K562 (cell line): ENCODE results near the gene ARMC8. TPM values are rescaled to one million over a fixed set of nuclear protein-coding genes. Genes with fewer than 3 reads are reported as not detected.
A peak's percentile ranks its signal among the peaks of the same experiment; 100 is the strongest.

Experiments used
- ATAC-seq: fragments of 200-7000 bp; cut with Tn5 transposase; 3 replicates; pipeline ENCODE4 v1.9.1; 2020; ENCODE audit warnings: moderate library complexity
- BruUV-seq: library from RNA; stranded (reverse); fragments of 400-500 nt; replicated peaks from 2 replicates; lab custom pipeline; 2021; lab: Mats Ljungman, UMichigan
- CTCF ChIA-PET: fragments of 300-600 bp; formaldehyde crosslinking; extraction: SDS; loops from one replicate; lab custom pipeline; 2021; ENCODE audit warnings: low intra/inter-chr PET ratio; lab: Yijun Ruan, JAX
- POLR2A ChIA-PET: fragments of 300-600, 350-650 bp; sonication (Branson Sonifier 250); formaldehyde crosslinking; extraction: SDS; loops from one replicate; lab custom pipeline; 2021; ENCODE audit warnings: antibody characterized with exemption, inconsistent platforms; lab: Yijun Ruan, JAX
- DNase-seq, 4 experiments: peaks; one replicate each; pipeline versions ENCODE4 v3.0.0 to v3.0.0-alpha.2; 2011 to 2018; ENCODE audit warnings: low spot score in 3 of 4, mixed read lengths in 3 of 4; ENCODE audit errors: extremely low read depth in 1 of 4
- FAIRE-seq: peaks from 2 replicates; lab custom pipeline; 2011; peaks lifted over from hg19 to GRCh38; lab: Jason Lieb, UNC
- H2AFZ ChIP-seq: 2 replicates; pipeline ENCODE4 v1.6.0; 2011; ENCODE audit warnings: low read depth, low read length, control low read depth, inconsistent platforms
- H3K27ac ChIP-seq: fragments of 200-600 bp; 3 replicates; pipeline ENCODE4 v1.8.0; 2011; ENCODE audit warnings: low read depth, mild to moderate bottlenecking, control low read depth, inconsistent platforms, low read length, moderate library complexity, mixed read lengths; ENCODE audit errors: extremely low read depth
- H3K27me3 ChIP-seq, 2 experiments: fragments of 300-600 bp in 1 of 2; 2 replicates in 1 of 2; 3 replicates in 1 of 2; pipeline versions ENCODE4 v1.6.0 to v1.8.0; 2011; ENCODE audit warnings: inconsistent platforms in 2 of 2, low read length in 2 of 2, mild to moderate bottlenecking in 1 of 2, mixed read lengths in 1 of 2, moderate library complexity in 1 of 2; ENCODE audit not compliant: control insufficient read depth in 2 of 2, insufficient read depth in 2 of 2
- H3K36me3 ChIP-seq: fragments of 300-600 bp; 3 replicates; pipeline ENCODE4 v1.8.0; 2011; ENCODE audit warnings: mild to moderate bottlenecking, low read length, inconsistent platforms; ENCODE audit not compliant: control insufficient read depth, insufficient read depth
- H3K4me1 ChIP-seq, 2 experiments: fragments of 200-600 bp in 1 of 2; replicated peaks in 1 of 2; 2 replicates in 1 of 2; 3 replicates in 1 of 2; pipeline versions ENCODE4 v1.5.1 to v1.8.0; 2011; ENCODE audit warnings: inconsistent platforms in 2 of 2, low read length in 2 of 2, mild to moderate bottlenecking in 1 of 2, mixed read lengths in 1 of 2, moderate library complexity in 1 of 2; ENCODE audit not compliant: control insufficient read depth in 2 of 2, insufficient read depth in 2 of 2
- H3K4me2 ChIP-seq: 2 replicates; pipeline ENCODE4 v1.6.1; 2011; ENCODE audit warnings: low read length, control low read depth, inconsistent platforms, mixed read lengths; ENCODE audit not compliant: insufficient read depth
- H3K4me3 ChIP-seq: fragments of 200-600 bp; sonication (generic), shearing (Covaris generic); 2 replicates; pipeline ENCODE4 v1.5.1; 2016; ENCODE audit warnings: control low read depth, inconsistent platforms
- H3K79me2 ChIP-seq: fragments of 200-600 bp; 3 replicates; pipeline ENCODE4 v1.8.0; 2011; ENCODE audit warnings: low read length, inconsistent platforms; ENCODE audit not compliant: control insufficient read depth, insufficient read depth
- H3K9ac ChIP-seq, 2 experiments: 2 replicates each; pipeline versions ENCODE4 v1.6.0 to v1.6.1; 2011; ENCODE audit warnings: low read depth in 2 of 2, low read length in 2 of 2, control low read depth in 1 of 2, inconsistent platforms in 1 of 2, mild to moderate bottlenecking in 1 of 2, mixed read lengths in 1 of 2; ENCODE audit not compliant: insufficient read depth in 1 of 2
- H3K9me1 ChIP-seq: one replicate; pipeline ENCODE4 v1.6.0; 2011; ENCODE audit warnings: inconsistent platforms, mild to moderate bottlenecking, low read length, moderate library complexity; ENCODE audit not compliant: control insufficient read depth, insufficient read depth
- H3K9me3 ChIP-seq: replicated peaks from 2 replicates; pipeline ENCODE4 v1.5.1; 2011; ENCODE audit warnings: low read depth, low read length, inconsistent platforms; ENCODE audit not compliant: control insufficient read depth, insufficient read depth
- H4K20me1 ChIP-seq: replicated peaks from 2 replicates; pipeline ENCODE4 v1.6.1; 2011; ENCODE audit warnings: low read length, inconsistent platforms, mixed read lengths; ENCODE audit not compliant: control insufficient read depth, insufficient read depth
- CHD4 ChIP-seq: fragments of 200-600 bp; sonication (generic); IDR thresholded peaks from 3 replicates; pipeline ENCODE4 v1.6.1; 2012; ENCODE audit warnings: low read depth, mild to moderate bottlenecking, mixed read lengths, low read length, inconsistent platforms; ENCODE audit not compliant: insufficient read depth, insufficient replicate concordance, poor library complexity, severe bottlenecking
- POLR2B ChIP-seq: fragments of 450-650 bp; IDR thresholded peaks from 2 replicates; pipeline ENCODE4 v1.6.1; 2018; ENCODE audit warnings: low read depth; ENCODE audit not compliant: partially characterized antibody
- RAD21 ChIP-seq, 2 experiments: fragments of 250-450 bp in 1 of 2; fragments of 450-650 bp in 1 of 2; sonication (Bioruptor Pico) in 1 of 2; formaldehyde crosslinking in 1 of 2; IDR thresholded peaks in 1 of 2; conservative IDR thresholded peaks in 1 of 2; 2 replicates each; pipeline versions ENCODE4 v1.4.0 to v1.8.0; 2020 to 2022; ENCODE audit warnings: mild to moderate bottlenecking in 2 of 2, moderate library complexity in 1 of 2
- TGIF2 ChIP-seq: sonication (generic); formaldehyde crosslinking; IDR thresholded peaks from 2 replicates; pipeline ENCODE4 v1.8.1; 2022; ENCODE audit warnings: mild to moderate bottlenecking, missing genetic modification reagents, moderate library complexity
- YBX1 ChIP-seq: fragments of 450-650 bp; IDR thresholded peaks from 2 replicates; pipeline ENCODE4 v1.7.1; 2016; ENCODE audit warnings: mild to moderate bottlenecking
- ZNF354B ChIP-seq: fragments of 250-450 bp; sonication (Bioruptor Pico); IDR thresholded peaks from 2 replicates; pipeline ENCODE4 v1.4.0; 2020
- ZNF830 ChIP-seq: fragments of 250-450 bp; sonication (Bioruptor Pico); IDR thresholded peaks from 2 replicates; pipeline ENCODE4 v1.5.0; 2021; ENCODE audit warnings: mild to moderate bottlenecking
- WGBS: fragments of 100-300 bp; shearing (Covaris generic); methylation state at CpG from one replicate; pipeline ENCODE4 v1.1.6; 2016; ENCODE audit warnings: low coverage, mixed read lengths; ENCODE audit not compliant: insufficient coverage; ENCODE audit errors: missing lambda C conversion rate; 5-methylcytosine and 5-hydroxymethylcytosine counted together
- in situ Hi-C: fragments of 300-500 bp; cut with MboI; formaldehyde crosslinking; loops from 4 replicates; pipeline ENCODE4 v1.15.0; 2018; ENCODE audit warnings: inconsistent platforms, mixed read lengths
- intact Hi-C: fragments of 100-400 bp; cut with micrococcal nuclease; formaldehyde crosslinking; loops from 2 replicates; pipeline ENCODE4 v1.14.2; 2022
- polyA plus RNA-seq, 8 experiments: library from polyadenylated mRNA; depleted of rRNA in 4 of 8; stranded (reverse) in 5 of 8; unstranded in 3 of 8; fragments of >200 nt; fragmentation: Nextera tagmentation in 2 of 8; fragmentation: Illumina TruSeq in 1 of 8; extraction: Ambion mirVana in 2 of 8; extraction: Trizol in 1 of 8; gene quantifications; 2 replicates each; pipeline versions ENCODE4 v1.2.1 to v1.2.3, GENCODE V29; 2011 to 2014; ENCODE audit warnings: inconsistent platforms in 1 of 8, missing spikeins in 1 of 8
- total RNA-seq, 7 experiments: library from RNA; depleted of rRNA in 6 of 7; stranded (reverse); fragments of >200 nt in 6 of 7; fragmentation: Illumina TruSeq in 2 of 7; extraction: Trizol in 2 of 7; gene quantifications; 2 replicates each; pipeline versions ENCODE4 v1.2.1 to v1.2.3, GENCODE V29; 2011 to 2021; ENCODE audit warnings: low replicate concordance in 1 of 7

Gene ARMC8
- total and polyA plus RNA-seq, 9 of the 15 experiments (the other 6 are each of a cell fraction or from before 2014, with no cell fraction given) = 22.4 to 76.1 (median 37.3) TPM

DNA sequence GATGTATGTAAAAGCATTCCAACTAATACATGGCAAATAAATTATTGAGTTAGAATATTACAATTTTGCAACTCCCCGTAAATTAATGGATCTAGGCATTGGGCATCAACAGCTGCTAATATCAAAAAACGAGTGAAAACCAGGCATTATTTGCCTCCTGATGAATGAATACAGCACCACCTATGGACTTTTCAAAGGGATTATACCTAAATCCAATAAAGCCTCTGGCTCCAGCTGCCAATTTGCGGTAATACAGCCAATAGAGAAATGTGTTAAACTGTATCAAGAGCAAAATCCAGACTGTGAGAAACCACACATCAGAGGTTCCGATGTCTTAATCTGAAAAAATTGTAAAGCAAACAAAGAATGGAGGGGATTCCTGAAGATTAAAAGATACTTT lies 38.6 kb upstream of the ARMC8 start:
- BruUV-seq = no TSS peak
- no peak overlapping the region for H3K4me2 ChIP-seq
- DNase-seq = no peak
- H3K9me3 ChIP-seq = no peaks in the 10 kb centered on the region
- H3K4me1 ChIP-seq = no peaks in the 10 kb centered on the region
- no peak for TF ChIP-seq YBX1
- TF ChIP-seq CHD4 = no peak
- TF ChIP-seq ZNF830 (CRISPR knock-in tag) = no peak
- TF ChIP-seq ZNF354B (CRISPR knock-in tag) = no peak
- TF ChIP-seq RAD21 (CRISPR knock-in tag; conservative IDR thresholded peaks at IDR 0.05 in 1 of 2, IDR thresholded peaks at IDR 0.05 in 1 of 2) = peak in 1 of 2 experiments; percentile 11; a peak in 1 of 4 replicates
- no peak for TF ChIP-seq POLR2B
- TF ChIP-seq, all 486 proteins: peak for 1
- intact Hi-C loops = no loop called here
- no peak for ATAC-seq
- Histone ChIP-seq H3K27me3 (no peaks in the 10 kb centered on the region), H4K20me1 (no peaks in the 10 kb centered on the region), H3K79me2 (no peaks in the 10 kb centered on the region), H3K27ac (no peak overlapping the region), H3K9me1 (no peaks in the 10 kb centered on the region), H2AFZ (no peak overlapping the region), H3K9ac (no peak overlapping the region), H3K4me3 (no peak overlapping the region), H3K36me3 (no peaks in the 10 kb centered on the region)
- ChIA-PET POLR2A (no interaction called here), CTCF (no interaction called here)
- in situ Hi-C loops = no loop called here
- WGBS = 26% methylated on average over 4 of the region's 4 CpGs
- no peak for FAIRE-seq

DNA sequence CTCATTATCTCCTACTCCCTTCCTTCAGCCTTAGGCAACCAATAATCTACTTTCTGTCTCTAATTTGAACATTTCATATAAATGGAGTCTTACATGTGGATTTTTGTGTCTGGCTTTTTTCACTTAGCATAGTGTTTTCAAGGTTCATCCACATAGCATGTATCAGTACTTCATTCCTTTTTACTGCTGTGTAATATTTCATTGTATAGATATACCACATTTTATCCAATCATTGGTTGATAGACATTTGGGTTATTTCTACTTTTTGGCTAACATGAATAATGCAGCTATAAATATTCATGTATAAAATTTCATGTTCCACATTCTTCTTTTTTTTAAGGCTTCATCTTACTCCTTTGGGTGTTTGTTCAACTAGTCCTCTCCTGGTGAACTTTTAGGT lies 32.6 kb upstream of the ARMC8 start:
- no peak for ATAC-seq
- Histone ChIP-seq H4K20me1 (no peaks in the 10 kb centered on the region), H3K9me3 (no peaks in the 10 kb centered on the region), H3K4me3 (no peak overlapping the region), H2AFZ (no peak overlapping the region), H3K79me2 (no peaks in the 10 kb centered on the region), H3K4me1 (no peaks in the 10 kb centered on the region), H3K36me3 (no peaks in the 10 kb centered on the region), H3K27ac (no peak overlapping the region), H3K27me3 (no peaks in the 10 kb centered on the region)
- CTCF ChIA-PET = interaction anchor here (0.6 kb wide), 1 partner anchor 20 kb away, joined by 3 read pairs; no protein-coding TSS in a partner anchor
- intact Hi-C loops = no loop called here
- no TSS peak for BruUV-seq
- TF ChIP-seq TGIF2 (CRISPR knock-in tag) = no peak
- TF ChIP-seq, all 486 proteins: peak for 0
- POLR2A ChIA-PET = no interaction called here
- DNase-seq = no peak
- H3K9ac ChIP-seq = no peak overlapping the region
- H3K9me1 ChIP-seq = no peaks in the 10 kb centered on the region
- FAIRE-seq = no peak
- in situ Hi-C loops = no loop called here
- H3K4me2 ChIP-seq = no peak overlapping the region
